Parathyroid adenoma (tissue), 2 donors: ENCODE measurements around the gene S100A5.

Source experiments
- H2AFZ ChIP-seq: fragments of 300-600 bp; sonication (generic); one replicate; pipeline ENCODE4 v1.7.0; 2017; ENCODE audit warnings: antibody characterized with exemption, mild to moderate bottlenecking
- H3K27ac ChIP-seq: fragments of 300-600 bp; sonication (generic); one replicate; pipeline ENCODE4 v1.7.0; 2017
- H3K27me3 ChIP-seq: fragments of 300-600 bp; sonication (generic); one replicate; pipeline ENCODE4 v1.7.0; 2017; ENCODE audit warnings: low read length; ENCODE audit not compliant: control insufficient read depth, insufficient read depth
- H3K36me3 ChIP-seq: fragments of 300-600 bp; sonication (generic); one replicate; pipeline ENCODE4 v1.7.0; 2017; ENCODE audit warnings: low read length; ENCODE audit not compliant: control insufficient read depth, insufficient read depth
- H3K4me1 ChIP-seq: fragments of 300-600 bp; sonication (generic); one replicate; pipeline ENCODE4 v1.7.0; 2017; ENCODE audit warnings: control low read depth
- H3K4me2 ChIP-seq: fragments of 300-600 bp; sonication (generic); one replicate; pipeline ENCODE4 v1.7.0; 2017; ENCODE audit warnings: low read length
- H3K4me3 ChIP-seq: fragments of 300-600 bp; sonication (generic); one replicate; pipeline ENCODE4 v1.7.0; 2017; ENCODE audit warnings: low read depth, low read length
- H3K79me2 ChIP-seq: fragments of 300-600 bp; sonication (generic); one replicate; pipeline ENCODE4 v1.7.0; 2017; ENCODE audit warnings: control low read depth
- H3K9ac ChIP-seq: fragments of 300-600 bp; sonication (generic); one replicate; pipeline ENCODE4 v1.7.0; 2017; ENCODE audit warnings: mild to moderate bottlenecking
- H3K9me3 ChIP-seq: fragments of 300-600 bp; sonication (generic); one replicate; pipeline ENCODE4 v1.7.0; 2017; ENCODE audit warnings: low read length; ENCODE audit not compliant: control insufficient read depth
- TF ChIP-seq, protein P1 (sequence below): fragments of 300-600 bp; sonication (generic); IDR thresholded peaks from one replicate; pipeline ENCODE4 v1.7.0; 2017; ENCODE audit warnings: antibody characterized with exemption, mild to moderate bottlenecking
- donor health status: primary hyperparathyroidism.

The S100A5 gene

DNA sequence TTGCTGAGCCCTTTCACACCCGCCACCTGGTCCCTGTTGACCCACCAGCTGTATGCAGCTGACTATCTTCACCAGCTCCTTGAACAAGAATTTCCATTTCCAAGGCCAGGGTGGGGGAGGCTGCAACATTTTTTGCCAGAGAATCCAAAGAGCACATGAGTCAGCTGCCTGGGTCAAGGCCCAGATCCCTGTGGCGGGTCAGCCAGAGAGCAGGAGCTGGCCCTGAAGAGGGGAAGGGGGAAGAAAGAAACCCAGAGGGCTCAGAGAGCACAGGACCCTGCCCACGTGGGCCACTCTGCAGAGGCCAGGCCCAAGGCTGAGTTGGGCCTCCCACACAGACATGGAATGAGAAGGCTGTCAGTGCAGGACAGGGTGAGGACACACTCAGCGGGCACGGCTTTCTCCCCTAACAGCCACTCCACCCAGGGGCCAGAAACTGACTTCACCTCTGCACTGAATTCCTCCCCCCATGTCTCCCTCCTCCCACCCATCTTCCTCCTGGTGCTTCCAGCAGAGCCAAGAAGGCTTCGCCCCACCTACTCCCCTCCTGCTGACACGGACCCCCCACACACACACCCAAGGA is 33.8 kb downstream of the S100A5 start:
- Histone ChIP-seq H3K27me3 (no peaks in the 10 kb centered on the region), H3K4me2 (no peak overlapping the region), H3K9ac (no peak overlapping the region), H2AFZ (no peak overlapping the region), H3K9me3 (no peaks in the 10 kb centered on the region), H3K4me3 (no peak overlapping the region), H3K4me1 (no peaks in the 10 kb centered on the region), H3K36me3 (no peaks in the 10 kb centered on the region), H3K27ac (no peak overlapping the region), H3K79me2 (no peaks in the 10 kb centered on the region)
- TF ChIP-seq, protein P1, sequence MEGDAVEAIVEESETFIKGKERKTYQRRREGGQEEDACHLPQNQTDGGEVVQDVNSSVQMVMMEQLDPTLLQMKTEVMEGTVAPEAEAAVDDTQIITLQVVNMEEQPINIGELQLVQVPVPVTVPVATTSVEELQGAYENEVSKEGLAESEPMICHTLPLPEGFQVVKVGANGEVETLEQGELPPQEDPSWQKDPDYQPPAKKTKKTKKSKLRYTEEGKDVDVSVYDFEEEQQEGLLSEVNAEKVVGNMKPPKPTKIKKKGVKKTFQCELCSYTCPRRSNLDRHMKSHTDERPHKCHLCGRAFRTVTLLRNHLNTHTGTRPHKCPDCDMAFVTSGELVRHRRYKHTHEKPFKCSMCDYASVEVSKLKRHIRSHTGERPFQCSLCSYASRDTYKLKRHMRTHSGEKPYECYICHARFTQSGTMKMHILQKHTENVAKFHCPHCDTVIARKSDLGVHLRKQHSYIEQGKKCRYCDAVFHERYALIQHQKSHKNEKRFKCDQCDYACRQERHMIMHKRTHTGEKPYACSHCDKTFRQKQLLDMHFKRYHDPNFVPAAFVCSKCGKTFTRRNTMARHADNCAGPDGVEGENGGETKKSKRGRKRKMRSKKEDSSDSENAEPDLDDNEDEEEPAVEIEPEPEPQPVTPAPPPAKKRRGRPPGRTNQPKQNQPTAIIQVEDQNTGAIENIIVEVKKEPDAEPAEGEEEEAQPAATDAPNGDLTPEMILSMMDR: no peak

DNA sequence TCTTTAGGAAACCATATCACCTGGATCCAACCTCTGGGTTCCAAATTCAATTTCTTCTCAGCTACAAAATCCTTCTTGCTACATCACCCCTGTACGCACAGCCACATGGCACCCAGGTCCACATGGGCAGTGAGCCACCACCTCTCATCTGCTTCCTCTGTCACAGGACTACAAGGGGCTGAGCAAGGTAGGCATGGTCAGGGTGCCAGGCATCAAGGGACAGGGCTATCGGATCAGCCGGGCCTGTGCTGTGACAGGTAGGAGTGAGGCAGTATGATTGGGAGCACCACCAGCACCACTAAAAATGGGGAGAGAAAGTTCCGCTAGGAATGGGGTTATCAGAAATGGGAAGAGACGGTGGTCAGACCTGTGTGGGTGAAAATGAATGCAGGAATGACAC is 34.3 kb downstream of the S100A5 start:
- H3K4me1 ChIP-seq: no peaks in the 10 kb centered on the region
- TF ChIP-seq, protein P1: no peak
- H3K27ac ChIP-seq: no peak overlapping the region
- H3K79me2 ChIP-seq: no peaks in the 10 kb centered on the region
- no peaks in the 10 kb centered on the region for H3K36me3 ChIP-seq
- H2AFZ ChIP-seq: no peak overlapping the region
- H3K4me3 ChIP-seq: no peak overlapping the region
- H3K27me3 ChIP-seq: no peaks in the 10 kb centered on the region
- H3K9ac ChIP-seq: no peak overlapping the region
- H3K4me2 ChIP-seq: no peak overlapping the region
- H3K9me3 ChIP-seq: no peaks in the 10 kb centered on the region

DNA sequence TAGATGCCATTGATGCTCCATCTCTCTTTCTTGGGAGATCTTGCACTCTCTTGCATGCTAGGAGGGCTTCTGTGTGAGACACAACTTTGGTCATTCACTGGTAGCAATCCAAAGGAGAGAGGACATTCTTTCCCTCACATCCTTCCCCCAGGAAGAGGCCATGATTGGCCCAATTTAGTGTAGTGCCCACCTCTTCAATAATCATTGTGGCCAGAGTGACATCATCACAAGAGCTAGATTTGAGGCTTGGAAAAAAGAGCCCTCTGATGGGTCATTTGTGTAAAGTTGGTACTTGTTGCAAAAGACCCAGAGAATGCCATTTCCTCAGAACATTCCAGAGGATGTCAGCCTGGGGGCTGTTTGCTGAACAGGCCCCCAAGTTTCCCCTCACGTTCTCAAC is 35.2 kb downstream of the S100A5 start:
- H3K9ac ChIP-seq: no peak overlapping the region
- H3K79me2 ChIP-seq: no peaks in the 10 kb centered on the region
- no peak overlapping the region for H3K27ac ChIP-seq
- no peak overlapping the region for H3K4me3 ChIP-seq
- H3K36me3 ChIP-seq: no peaks in the 10 kb centered on the region
- H3K4me1 ChIP-seq: no peaks in the 10 kb centered on the region
- H3K4me2 ChIP-seq: no peak overlapping the region
- H2AFZ ChIP-seq: no peak overlapping the region
- no peaks in the 10 kb centered on the region for H3K27me3 ChIP-seq
- TF ChIP-seq, protein P1: no peak
- H3K9me3 ChIP-seq: no peaks in the 10 kb centered on the region

DNA sequence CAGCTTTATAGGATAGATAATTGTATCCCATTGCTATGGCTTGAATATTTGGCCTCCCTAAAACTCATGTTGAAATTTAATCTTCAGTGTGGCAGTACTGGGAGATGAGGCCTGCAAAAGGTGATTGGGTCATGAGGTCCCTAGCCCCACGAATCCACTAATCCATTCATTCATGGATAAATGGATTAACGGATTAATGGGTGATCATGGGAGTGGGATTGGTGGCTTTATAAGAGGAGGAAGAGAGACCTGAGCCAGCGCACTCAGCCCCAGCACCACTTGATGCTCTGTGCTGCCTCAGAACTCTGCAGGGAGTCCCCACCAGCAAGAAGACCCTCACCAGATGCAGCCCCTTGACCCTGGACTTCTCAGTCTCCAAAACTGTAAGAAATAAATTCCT is 37.0 kb downstream of the S100A5 start:
- Histone ChIP-seq H3K4me2 (no peak overlapping the region), H3K27me3 (no peaks in the 10 kb centered on the region), H3K79me2 (no peaks in the 10 kb centered on the region), H3K9me3 (no peaks in the 10 kb centered on the region), H3K4me1 (no peaks in the 10 kb centered on the region), H3K27ac (no peak overlapping the region), H2AFZ (no peak overlapping the region), H3K36me3 (no peaks in the 10 kb centered on the region), H3K4me3 (no peak overlapping the region), H3K9ac (no peak overlapping the region)
- TF ChIP-seq, protein P1: no peak

DNA sequence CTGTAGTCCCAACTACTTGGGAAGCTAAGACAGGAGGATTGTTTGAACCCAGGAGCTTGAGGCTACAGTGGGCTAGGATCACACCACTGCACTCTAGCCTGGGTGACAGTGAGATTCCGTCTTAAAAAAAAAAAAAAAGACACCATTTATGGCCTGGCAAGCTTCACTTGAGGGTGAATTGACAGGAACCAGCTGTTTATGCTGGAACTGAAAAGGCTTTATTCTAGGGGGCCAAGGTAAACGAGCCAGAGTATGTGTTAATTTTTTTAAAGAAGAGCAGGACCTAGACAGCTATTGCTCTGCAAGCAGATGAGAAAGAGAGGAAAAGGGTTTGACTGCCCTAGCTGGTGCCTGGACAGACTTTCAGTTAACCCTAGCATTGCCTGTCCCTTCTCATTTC is 42.0 kb downstream of the S100A5 start:
- H3K9me3 ChIP-seq: no peaks in the 10 kb centered on the region
- H3K9ac ChIP-seq: no peak overlapping the region
- H3K4me2 ChIP-seq: no peak overlapping the region
- no peaks in the 10 kb centered on the region for H3K27me3 ChIP-seq
- H3K79me2 ChIP-seq: no peaks in the 10 kb centered on the region
- TF ChIP-seq, protein P1: no peak
- H3K27ac ChIP-seq: no peak overlapping the region
- no peak overlapping the region for H3K4me3 ChIP-seq
- no peak overlapping the region for H2AFZ ChIP-seq
- no peaks in the 10 kb centered on the region for H3K4me1 ChIP-seq
- H3K36me3 ChIP-seq: no peaks in the 10 kb centered on the region
